HG03280 (cell line): ENCODE data around the gene CHMP4B.
A peak's percentile ranks its signal among the peaks of the same experiment; 100 is the strongest.

Experiments used
- ATAC-seq: cut with Tn5 transposase; IDR thresholded peaks from one replicate; pipeline ENCODE4 v1.9.1; 2021; ENCODE audit warnings: mild to moderate bottlenecking, moderate library complexity; ENCODE audit not compliant: unreplicated experiment

Gene CHMP4B

DNA sequence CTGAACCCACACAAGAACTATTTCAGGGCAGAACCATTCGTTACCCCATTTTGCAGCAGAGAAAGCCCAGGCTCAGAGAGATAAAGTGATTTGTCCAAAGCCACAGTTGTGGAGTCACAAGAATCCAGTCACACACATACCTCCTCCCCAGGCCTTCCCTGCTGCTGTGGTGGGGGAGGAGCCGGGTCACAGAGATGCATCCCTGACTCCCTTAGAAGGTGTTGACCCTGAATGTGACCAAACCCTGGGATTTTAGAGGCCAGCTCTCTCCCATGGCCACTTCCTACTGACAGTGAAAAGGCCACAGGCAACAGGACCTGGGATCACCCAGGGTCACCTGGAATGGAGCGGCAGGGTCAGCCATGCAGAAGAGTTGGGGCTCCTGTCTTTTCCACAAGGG is 48.6 kb downstream of the CHMP4B start:
- no peak for ATAC-seq

DNA sequence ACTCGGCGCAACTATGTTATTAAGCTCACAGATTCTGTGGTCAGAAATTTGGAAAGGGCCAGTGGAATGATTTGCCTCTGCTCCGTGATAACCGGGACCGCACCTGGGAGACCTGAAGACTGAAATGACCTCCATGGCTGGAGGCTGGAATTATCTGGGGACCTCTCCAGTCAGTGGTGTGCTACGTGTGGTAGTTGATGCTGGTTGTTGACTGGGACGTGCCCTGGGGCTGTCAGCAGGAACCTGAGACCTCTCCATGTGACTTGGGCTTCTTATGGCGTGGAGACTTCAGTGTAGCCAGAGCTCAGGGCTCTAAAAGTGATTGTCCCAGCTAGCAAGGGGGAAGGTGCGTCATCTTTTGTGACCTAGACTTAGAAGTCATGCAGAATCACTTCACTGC is 50.3 kb downstream of the CHMP4B start:
- no peak for ATAC-seq

DNA sequence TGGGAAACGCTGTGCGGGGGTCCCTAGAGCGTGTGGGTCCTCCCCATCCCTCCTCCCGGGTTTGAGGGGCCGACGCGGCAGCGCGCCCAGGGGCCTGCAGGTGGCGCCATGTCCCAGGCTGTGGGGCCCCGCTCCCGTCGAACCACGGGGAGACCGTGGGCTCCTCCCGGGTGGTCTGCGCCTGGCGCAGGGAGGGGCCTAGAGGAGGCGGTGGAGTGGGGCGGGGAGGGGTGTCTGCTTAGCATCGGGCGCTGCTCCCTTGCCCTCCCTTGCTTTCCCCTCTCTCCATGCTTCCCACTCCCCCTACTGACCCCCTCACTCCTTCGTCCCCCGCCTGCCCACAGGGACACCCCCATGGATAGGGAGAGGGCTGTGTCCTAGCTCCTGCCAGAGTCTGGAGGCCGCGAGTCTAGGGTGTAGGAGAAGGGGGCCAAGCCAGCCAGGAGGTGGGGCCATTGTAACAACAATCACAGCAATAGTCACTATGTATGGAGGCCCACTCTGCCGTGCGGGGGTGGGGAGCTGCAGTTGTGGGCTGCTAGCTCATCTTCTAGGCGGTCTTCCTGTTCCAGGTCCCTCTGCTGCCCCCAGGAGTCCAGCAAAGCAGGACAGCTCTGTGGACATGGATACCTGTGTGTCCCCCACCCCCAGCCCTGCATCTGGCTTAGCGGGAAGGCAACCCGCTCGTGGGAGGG is 51.7 kb downstream of the CHMP4B start:
- peak; percentile 55 for ATAC-seq

DNA sequence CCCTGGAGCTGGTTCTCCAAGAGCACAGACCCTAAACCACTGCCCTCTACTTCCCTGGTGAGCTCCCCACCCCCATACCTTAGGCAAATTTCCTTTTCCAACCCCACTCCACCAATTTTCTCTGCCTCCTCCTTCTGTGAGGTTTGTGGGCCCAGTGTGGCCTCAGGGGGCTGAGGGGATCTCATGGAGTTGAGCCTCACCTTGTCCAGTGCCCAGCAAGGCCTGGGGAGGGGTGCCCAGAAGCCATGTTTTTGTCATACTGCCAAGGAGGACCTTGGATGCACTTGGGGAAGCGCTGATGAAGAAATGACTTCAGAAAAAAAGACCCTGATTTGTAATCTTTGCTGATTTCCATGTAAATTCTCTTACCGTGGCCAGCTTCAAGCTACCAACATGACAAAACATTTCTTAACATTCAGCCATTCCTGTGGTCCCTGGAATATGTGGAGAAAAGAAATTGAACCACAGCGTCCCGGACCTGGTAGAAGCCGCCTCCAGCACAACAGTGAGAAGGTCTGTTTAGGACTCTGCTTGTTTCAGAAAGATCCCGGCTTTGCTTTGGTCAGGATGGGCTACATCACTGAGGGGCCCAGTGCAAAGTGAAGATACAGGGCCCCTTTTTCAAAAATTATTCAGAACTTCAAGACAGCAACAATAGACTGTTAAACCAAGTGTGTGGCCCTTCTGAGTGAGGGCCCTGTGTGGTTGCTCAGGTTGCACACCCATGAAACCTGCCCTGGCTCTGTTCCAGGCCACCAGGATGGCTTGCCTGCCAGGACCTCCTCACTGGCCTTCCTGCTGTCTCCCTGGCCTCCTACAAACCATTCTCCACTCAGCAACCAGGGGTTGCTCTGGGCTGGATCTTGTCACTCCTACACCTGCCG is 52.5 kb downstream of the CHMP4B start:
- ATAC-seq: no peak

DNA sequence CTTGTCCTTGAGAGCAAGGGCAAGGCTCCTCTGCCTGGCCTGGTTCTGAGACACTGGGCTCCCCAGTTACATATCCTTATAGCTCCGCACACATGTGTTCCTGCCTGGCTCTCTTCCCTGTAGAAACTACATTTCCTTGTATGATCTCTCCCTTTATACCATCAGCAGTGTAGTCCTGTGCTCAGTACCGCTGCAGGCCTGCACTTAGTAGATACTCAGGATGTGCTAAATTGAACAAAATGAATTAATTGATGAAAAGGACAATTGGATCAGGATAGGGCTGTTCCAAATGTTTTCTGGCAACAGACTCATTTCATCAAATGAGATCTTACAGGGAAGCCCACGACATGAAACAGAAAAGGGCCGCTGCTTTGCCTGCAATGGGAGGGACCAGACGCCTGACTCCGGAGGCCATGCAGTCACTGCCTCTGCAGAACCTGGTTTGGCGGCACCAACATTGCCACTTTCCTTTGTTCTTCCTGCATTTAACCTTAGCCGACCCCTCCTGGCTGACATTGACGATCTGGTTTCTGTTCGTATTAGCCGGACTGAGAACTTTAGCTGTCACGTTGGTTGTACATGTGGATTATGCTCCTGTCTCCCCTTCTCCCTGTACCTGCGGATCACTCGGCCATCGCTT is 53.3 kb downstream of the CHMP4B start:
- ATAC-seq: no peak

DNA sequence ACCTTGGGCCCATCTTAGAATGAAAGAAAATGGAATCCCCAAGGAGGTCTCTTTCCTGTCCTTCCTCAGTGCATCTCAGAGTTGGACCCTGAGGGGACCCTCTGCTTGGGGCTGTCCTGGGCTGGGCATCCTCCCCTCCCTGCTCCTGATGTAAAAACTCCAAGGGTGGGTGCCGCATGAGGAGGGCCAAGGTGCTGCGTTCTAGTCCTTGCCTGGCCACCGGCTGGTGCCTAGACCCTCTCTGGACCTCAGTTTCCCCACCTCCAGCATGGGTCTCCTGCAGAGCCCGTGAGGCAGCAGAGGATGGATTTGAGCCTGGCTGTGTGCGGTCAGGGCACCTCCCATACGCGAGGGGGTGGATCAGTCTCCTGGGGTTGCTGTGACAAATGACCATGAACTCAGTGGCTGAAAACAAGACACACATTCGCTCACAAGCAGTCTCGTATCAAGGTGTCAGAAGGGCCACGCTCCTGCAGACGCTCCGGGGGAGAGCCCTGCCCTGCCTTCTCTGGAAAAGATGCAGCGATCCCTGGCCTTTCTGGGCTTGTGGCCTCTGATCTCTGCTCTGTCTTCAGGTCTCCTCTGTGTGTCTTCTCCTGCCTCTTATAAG is 54.7 kb downstream of the CHMP4B start:
- no peak for ATAC-seq

DNA sequence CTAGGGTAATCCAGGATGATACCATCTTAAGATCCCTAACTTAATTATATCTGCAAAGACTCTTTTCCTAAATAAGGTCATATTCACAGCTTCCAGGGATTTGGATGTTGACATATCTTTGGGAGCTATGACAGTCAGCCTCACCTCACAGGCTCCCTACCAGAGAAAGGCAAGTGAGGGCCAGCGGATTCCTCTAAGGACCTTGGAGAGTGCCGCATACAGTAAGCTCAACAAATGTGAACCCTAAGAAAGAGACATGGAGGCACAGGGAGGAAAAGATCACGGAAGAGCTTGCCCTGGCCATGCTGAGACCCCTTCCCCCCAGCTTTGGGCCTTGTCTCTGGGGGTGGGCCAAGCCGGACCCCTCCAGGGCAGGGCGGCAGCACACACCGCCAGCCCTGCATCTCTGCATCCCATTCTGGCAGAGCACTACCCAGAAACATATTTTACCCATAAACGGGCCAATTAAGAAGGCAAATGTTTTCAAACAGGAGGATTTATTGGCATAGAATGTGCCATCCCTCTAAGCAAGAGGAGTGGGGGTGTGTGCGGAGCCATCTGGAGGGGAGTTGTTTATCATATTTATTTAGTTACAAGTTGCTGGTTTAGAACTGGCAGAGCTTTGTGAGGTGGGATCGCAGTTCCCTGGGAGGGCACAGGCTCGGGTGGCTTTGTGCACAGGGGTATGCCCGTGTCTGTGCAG is 55.4 kb downstream of the CHMP4B start:
- ATAC-seq: no peak

DNA sequence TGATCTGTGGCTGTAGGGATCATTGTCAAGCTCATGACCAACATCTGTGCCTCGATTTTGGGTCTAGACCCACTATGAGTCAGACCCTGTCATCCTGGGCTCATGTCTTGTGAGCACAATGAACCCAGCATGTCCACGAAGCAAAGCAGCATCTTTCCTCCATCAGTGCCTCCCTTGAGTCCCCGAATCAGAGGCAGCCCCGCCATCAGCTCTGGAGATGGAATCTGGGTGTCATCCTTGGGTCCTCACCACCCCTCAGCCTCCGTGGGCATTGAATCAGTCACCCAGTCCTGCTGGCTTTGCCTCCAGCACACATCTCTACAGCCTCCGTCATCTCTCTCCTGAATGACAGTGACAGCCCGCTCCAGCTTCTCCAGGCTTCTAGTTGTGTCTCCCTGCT is 56.9 kb downstream of the CHMP4B start:
- no peak for ATAC-seq

DNA sequence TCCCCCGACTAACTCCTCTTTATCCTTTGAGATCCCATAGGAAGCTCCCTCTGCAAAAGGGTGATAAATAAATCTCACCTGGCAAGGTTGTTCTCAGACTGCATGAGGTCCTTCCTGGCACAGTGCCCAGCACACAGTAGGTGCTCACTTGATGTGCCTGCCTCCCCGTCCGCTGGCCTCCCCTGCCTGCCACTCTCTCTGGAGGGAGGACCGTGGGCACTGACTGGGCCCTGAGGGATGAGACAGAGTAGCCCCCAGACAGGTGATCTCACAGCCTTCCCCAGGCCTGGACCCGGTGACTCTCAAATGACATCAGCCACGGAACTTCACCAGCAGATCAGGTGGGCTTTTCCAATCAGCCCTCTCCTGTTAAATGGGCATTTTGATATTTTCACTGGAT is 57.4 kb downstream of the CHMP4B start:
- no peak for ATAC-seq

DNA sequence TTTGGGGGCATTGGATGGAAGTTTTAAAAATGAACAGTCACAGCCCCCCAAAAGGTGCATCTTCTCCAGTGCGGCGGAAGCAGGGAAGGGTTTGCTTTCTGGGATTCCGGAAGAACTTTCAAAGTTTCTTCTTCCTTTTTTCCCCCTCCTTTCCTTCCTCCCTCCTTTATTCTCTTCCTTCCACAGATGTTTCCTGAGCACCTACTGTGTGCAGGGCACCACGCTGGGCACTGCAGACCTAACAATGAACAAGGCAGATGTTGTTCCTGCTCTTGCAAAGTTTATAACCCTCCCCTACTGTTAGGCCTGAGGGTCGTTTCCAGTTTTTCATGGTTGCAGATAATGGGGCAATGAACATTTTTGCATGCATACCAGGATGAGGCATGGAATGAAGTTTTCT is 58.1 kb downstream of the CHMP4B start:
- ATAC-seq: no peak

DNA sequence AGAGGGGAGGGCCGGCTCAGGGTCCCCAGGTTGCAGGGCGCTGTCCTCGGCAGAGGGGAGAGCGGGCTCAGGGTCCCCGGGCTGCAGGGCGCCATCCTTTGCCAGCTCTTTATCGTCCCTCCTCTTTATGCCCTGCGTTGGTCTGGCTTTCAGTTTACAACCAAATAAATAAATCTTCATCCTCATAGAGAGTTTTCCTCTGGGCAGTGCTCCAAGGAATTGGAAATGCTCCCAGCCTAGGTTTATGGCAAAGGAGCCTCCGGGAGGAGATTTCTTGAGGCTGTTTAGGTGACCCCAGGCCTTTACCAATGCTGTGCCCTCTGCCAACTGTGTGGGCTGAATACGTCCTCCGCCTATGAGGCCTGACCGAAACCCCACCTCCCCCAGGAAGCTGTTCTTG is 60.2 kb downstream of the CHMP4B start:
- ATAC-seq: no peak

DNA sequence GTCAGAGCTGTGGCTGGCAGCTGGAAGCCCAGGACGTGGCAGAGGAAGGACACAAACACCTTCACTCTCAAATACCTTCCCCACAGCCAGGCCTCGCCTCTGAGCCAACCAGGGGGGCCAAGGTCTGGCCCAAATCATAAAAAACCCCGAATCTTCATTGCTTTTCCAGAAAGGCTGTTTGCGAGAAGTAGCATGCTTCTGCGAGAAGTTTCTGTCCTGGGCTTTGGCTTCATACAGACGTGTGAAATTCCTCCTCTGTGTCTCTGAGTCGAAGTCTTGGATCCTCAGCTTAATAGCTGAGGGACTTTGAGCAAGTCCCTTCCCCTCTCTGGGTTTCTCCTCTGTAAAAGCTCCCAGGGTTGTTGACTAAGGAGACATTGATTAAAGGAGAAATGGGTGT is 63.0 kb downstream of the CHMP4B start:
- no peak for ATAC-seq

DNA sequence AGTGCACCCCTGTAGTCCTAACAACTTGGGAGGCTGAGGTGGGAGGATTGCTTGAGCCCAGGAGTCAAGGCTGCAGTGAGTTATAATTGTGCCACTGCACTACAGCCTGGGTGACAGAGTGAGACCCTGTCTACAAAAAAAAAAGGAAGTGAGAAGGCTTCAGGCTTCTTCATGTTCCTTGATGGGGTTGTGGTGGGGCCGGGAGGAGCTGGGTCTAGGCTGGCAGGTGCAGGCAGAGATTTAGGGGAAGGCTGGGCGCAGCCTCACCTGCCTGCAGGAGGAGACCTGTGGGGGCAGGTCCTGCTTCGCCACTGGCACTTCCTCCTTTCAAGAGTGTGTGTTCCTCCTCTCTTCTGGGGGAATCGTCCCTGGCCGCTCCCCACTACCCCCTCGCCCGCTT is 63.9 kb downstream of the CHMP4B start:
- ATAC-seq: peak; percentile 72

DNA sequence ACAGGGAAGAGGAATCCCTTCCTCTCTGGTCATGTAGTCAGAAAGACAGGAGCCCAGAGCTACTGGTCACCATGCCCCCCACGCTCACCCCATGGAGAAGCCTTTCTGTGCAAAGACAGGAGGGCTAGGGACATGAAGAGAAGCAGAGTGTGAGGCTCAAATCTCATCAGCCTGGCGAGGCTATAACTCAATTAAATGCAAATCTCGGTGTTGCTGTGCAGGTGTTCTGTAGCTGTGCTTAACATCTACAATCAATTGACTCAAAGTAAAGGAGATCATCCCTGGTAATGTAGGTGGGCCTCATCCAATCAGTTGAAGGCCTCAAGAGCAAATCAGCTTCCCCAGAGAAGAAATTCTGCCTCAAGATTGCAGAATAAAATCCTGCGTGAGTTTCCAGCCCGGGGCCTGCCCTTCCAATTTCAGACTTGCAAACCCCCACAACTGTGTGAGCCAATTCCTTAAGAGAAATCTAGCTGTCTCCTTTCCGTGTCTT is 64.4 kb downstream of the CHMP4B start:
- ATAC-seq: no peak

DNA sequence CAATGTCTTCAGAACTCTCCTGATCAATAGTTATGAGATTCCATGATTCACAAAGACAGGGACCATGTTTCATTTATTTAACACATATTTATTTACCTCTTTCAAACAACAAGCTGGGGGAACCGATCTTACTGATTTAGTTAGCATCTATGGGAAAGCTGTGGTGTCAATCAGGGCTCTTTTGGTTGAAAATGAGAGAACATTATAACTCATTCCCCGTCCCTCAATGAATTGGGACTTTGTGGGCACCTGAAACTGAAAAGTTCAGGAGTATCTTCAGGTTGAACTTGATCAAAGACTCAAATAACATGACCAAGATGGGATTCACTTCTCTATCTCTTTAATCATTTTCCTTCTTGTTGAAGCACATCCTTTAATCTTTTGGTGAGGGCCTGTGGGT is 67.4 kb downstream of the CHMP4B start:
- ATAC-seq: no peak

DNA sequence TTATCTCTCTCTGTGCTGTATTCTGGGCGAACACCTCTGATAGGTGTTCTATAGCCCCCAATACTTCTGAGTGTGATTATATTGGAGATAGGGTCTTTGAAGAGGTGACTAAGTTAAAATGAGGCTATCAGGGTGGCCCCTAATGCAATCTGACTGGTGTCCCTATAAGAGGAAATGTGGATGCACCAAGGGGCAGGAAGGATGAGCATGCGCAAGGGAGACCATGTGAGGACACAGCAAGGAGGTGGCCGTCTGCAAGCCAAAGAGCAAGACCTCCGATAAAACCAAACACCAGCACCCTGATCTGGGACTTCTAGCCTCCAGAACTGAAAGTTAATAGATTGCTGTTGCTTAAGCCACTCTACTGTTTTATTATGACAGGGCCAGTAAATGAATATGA is 69.2 kb downstream of the CHMP4B start:
- ATAC-seq: no peak

DNA sequence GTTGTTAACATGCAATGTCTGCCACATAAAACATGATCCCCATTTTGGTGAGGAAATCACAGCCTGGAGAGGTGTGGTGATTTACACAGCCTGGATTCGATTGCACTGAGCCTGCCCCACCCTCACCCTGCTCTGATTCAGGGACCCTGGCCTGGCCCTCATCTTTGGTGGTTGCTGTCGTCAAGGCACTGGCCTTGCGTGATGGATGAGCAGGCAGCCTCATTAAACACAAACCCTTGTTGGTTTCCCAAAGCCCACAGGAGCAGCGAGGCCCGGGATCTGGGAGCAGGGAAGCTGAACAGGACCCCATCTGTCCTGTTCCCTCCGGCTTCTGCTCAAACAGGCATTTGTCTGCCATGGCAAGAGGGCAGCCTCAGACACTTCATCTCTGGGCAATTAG is 70.8 kb downstream of the CHMP4B start:
- ATAC-seq: no peak

DNA sequence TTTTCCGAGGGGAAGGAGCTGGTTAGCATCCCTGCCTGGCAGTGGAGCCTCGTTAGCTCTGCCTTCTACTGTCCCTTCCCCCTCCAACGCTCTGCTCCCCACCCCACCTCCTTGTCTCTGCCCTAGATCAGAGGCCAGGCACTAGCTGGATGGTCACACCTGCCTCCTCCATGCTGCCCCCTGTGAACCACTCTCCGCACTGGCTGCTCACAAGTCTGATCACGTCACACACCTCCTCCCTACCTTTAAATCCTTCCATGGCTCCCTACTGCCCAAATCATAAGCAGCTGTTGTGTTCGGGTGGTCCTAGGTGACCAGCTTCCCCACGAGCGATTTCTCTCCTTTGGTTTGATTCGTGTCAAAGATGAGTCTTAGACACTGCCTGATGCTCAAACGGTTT is 71.3 kb downstream of the CHMP4B start:
- ATAC-seq: no peak

DNA sequence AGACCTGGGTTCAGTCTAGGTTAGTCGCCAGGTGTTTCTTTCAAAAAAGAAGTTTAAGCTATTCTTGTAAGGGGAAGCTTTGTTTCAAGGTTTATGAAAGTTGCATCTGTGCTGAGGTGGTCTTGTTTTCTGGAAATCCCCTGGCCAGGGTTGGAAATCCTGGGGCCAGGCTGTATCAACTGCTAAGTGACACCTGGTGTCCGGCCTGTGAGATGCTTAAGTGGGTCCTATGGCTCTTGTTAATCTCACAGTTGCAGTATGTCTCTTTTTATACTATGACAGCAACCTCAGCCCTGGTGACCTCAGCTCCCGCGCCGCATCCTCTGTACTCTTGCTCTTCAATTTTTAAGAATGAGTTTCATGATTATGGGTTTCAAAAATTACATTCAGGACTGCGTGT is 72.0 kb downstream of the CHMP4B start:
- peak; percentile 84 for ATAC-seq

DNA sequence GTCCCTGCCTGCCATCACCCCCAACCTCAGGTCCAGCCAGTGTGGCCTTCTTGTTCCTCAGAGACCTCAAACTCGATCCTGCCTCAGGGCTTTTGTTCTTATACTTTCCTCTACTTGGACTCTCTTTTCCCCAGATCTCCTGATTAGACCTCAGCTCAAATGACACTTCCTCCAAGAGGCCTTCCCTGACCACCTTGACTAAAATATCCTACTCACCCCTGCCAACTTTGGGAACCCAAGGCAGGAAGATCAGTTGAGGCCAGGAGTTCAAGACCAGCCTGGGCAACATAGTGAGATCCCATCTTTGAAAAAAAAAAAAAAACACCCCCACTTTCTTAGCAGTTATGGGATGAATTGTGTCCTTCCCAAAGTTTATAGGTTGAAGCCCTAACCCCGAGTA is 73.5 kb downstream of the CHMP4B start:
- no peak for ATAC-seq

DNA sequence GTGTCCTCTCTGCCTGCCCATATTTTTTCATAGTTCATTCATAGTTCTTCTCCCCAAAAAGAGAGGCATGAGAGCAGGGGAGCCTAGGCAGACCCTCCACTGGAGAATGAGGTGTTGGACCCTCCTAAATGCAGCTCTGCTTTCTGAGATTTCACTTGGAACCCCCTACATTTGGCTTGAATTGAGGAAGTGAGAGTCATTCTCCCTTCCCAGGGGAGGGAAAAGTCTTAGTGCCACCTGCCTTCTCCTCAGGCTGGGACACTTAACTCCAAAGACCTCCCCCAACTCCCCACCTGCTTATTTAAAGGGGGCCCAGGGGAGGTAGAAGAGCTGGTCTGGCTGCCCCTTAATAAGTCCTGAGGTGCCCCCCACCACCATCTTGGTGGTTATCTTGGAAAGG is 78.2 kb downstream of the CHMP4B start:
- ATAC-seq: no peak
